Ureter (tissue), 1 donor: ENCODE data around the gene ATP6AP2. TPM values are rescaled to one million over a fixed set of nuclear protein-coding genes. Genes with fewer than 3 reads are reported as not detected.

Experiments used
- DNase-seq: peaks from one replicate; pipeline ENCODE4 v3.0.0-alpha.2; 2020; ENCODE audit warnings: low spot score
- total RNA-seq: library from RNA; stranded (reverse); gene quantifications from one replicate; pipeline ENCODE4 v1.2.4, GENCODE V29; 2023
- donor health status: DM: yes; HTN: yes; CAD: no.

Gene ATP6AP2
- total RNA-seq, 1 donor from 2014 or later: 106 TPM

DNA sequence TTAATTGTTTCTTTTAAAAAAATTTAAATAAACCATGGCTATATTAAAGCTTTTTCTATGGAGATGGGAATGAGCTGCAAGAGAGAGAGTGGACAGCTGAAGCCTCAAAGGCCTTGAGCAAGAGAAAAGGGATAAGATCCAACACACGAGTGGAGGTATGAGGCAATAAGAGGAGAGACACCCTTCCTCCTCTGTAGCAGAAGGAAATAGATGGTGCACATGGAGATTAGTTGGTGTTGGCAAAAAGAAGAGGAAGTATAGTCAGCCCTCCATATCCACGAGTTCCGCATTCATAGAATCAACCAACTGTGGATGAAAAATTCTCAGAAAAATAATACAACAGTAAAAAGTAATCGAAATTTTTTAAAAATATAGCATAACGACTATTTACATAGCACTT lies 63.4 kb downstream of the ATP6AP2 start:
- DNase-seq: no peak

DNA sequence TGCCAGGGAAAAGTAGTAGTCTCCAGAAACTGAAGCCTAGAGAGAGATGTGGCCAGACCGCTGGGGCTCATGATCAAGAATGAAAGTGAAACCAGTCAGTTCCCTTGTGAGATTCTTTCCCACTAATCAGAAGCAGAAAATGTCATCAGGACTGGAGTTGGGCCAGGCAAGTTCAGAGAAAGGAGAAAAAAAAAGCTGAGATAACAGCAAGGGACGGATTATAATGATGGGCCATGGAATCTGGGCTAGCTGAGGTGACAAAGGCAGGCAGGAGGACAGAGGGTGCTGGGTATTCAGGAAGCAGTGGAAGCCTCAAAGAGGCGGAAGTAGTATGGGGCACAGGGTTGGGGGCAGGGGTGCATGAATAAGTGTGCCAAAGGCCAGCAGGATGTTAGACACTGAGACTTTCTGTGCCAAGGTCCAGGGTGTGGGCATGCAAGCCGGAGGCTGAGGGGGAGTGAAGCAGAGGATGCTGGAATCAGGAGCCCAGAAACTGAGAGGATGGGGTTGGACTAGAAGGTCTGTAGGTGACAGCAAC lies 64.1 kb downstream of the ATP6AP2 start:
- peak; percentile 72 for DNase-seq

DNA sequence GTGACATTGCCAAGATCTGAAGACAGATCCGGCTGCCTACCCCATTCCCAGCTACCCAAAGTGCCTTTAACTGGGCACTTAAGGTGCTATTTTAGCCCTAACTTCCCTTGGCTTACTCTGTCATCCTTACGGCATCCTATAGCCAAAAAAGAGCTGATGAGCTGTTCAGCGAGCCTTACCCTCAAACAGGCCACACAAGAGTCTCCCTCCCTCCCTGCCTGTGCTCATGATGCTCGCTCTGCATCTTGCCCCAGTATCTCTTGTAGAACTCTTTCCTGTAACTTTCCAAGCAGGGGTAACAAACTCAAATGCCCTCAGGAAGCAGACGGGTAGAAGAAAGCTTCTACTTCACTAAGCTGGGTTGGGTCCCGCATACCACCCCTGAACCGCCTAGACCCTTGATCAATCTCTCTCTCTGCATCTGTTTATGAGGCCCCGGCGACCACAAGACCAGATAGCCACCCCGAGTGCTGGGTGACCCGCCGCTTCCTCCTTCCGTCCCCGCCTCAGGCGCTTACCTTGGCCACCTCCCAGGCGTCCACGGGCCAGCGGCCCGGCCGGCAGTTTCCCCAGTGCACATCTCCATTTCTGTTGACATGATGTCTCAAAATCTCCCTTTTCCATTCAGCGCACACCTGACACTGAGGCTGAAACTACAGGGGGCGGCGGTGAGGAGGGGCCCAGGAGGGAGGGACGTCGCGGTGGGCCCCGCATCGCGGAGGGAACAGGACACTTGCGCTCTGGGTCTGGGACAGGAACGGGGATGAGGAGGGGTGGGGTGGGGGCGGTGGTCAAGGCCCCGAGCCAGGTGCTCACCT lies 65.9 kb downstream of the ATP6AP2 start:
- DNase-seq: peak; percentile 47

DNA sequence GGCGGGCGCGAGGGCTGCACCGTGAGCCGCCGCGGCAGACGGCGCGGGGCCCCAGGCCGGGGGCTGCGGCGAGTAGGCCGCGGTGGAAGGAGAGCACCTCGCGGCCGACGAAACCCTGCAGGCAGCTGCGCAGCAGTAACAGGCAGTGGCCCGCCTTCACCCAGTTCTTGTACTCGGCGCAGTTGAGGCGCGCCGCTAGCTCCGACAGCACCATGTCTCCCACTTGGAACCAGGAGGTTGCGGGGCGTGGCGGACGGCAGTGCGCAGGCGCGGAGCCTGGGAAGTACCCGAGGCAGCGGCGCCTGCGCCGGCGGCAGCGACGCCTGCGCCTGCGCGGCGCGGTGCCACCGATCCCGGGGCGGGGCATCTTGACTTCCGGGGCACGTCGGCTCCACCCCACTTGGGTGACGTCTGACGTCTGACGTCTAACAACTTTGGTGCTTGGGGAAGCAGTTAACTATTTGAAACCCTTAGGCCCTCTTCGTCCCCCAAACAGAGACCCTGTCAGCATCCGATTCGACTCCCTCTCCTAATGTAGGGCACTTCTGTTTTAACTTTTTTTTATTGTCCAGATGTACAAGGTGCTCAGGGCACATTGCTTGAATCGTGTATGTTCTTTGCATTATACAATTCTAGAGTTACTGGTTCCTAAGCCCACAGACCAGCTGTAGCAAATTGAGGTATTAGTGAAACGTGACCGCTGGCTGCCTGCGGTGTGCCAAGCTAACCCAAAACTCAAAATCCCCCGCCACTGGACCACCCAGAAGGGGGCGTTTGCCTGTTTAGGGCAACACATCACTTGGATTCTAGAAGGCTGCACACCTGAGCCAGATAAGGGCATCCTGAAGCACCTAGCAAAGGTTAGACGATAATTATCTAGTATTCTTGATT lies 66.8 kb downstream of the ATP6AP2 start, which contains the start of gene CXorf38:
TSS of gene CXorf38 (minus strand) at position 255 of the 891 bp plus-strand sequence. CDS start at position 214, 41 bp downstream.
- peak; percentile 94 for DNase-seq

DNA sequence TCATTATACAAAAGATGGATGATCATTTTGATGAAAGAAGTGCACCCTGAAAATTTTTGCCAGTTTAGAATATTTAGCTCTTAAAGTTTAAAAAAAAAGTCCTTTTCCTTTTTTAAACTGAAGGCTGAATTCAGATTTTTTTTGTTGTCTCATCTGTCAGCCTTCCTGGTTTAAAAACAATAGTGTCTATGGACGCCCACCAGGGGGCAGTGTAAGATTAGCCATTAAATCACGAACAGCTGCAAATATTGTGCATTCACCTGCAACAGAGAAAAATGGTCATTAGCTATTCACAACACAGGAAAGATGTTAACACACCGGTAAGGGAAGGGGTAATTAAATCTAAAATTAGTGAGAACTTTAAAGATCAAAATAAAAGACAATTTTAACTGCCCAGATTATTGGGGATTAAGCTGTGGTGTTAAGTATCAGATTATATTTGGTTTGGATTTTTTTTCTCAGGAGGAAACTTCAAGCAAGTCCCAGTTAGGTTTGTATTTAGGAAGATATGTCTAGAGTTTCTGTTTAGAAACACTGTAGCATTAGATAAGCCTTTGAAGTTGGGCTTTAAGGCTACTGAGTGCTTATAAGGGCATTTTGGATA lies 71.0 kb downstream of the ATP6AP2 start:
- peak; percentile 80 for DNase-seq

DNA sequence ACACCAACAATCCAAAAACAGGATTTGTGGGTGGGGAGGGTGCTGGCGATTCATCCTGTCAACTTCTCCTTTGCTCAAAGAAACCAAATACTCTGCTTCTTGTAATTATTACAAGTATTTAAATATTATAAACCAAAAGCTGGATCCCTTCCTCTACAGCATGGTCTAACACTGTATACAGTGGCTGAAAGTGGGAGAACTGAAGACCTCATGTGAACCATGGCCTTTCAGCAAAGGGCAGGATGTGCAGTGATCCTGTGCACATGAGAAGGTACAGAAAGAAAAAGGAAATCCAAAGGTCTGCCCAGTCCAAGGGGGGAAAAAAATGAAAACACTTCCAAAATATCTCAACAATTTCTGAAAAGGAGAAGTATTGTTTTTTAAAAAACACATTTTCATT lies 71.9 kb downstream of the ATP6AP2 start:
- DNase-seq: no peak

DNA sequence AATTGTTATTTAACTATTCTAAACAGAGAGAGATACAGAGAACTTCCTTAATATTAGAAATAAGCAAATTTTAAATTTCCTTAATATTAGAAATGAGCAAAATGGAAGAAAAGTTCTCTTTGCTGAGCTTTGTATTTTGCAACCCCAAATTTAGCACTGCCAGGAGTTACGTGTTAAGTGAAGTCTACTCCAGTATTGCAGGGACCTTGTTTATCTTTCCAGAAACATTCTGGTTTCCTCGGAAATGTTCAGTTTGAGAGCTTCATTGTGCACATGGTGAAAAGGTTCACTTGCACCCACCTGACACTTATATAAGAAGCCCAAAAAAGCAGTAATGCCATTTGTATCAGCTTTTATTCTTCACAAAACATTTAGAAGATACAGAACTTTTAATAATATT lies 72.8 kb downstream of the ATP6AP2 start:
- no peak for DNase-seq

Other genes with a start within 250 kb of the ATP6AP2 start
- not detected for gene MPC1L, start 42.5 kb downstream of the ATP6AP2 start, total RNA-seq
- gene CXorf38, start 66.6 kb downstream of the ATP6AP2 start, total RNA-seq: 23.1 TPM
- gene MED14, start 154.6 kb downstream of the ATP6AP2 start, total RNA-seq: 58.6 TPM